COLO829 (cell line): ENCODE data around the gene CAVIN1.
"Not testable (repeated sequence)": the region's sequence is repeated elsewhere in the genome, so short reads cannot be mapped to it uniquely, and the experiment has no call there.

Experiments
- DNase-seq: peaks from one replicate; pipeline ENCODE4 v3.0.0; 2012; ENCODE audit warnings: low spot score

CAVIN1 gene

DNA sequence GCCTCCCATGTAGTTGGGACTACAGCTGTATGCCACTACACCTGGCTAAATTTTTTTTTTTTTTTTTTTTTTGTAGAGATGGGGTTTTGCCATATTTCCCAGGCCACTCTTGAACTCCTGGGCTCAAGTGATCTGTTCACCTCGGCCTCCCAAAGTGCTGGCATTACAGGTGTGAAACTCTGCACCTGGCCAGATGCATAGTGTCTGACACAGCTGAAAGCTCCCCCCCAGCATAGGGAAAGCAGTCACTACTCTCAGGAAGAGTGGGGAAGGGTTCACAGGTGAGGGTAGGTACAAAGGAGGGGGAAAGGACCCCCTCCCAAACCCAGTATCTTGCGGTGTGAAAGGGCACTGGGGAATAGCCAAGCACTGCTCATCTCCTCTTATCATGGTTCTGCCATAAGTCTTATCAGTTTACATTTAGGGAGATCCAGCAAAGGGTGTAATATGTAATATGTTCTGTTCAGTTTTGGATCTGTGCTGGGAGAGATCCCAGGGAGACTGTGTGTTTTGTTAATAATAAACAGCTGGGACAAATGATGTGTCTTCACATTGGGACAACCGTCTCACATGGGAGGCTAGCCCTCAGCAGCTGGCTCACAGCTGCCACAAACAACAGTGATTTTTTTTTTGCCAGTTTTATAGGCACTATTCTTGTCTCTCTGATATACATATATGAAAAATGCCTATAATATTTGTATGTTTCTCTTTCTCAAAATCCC, 6.8 kb upstream of the CAVIN1 start:
- no peak for DNase-seq

DNA sequence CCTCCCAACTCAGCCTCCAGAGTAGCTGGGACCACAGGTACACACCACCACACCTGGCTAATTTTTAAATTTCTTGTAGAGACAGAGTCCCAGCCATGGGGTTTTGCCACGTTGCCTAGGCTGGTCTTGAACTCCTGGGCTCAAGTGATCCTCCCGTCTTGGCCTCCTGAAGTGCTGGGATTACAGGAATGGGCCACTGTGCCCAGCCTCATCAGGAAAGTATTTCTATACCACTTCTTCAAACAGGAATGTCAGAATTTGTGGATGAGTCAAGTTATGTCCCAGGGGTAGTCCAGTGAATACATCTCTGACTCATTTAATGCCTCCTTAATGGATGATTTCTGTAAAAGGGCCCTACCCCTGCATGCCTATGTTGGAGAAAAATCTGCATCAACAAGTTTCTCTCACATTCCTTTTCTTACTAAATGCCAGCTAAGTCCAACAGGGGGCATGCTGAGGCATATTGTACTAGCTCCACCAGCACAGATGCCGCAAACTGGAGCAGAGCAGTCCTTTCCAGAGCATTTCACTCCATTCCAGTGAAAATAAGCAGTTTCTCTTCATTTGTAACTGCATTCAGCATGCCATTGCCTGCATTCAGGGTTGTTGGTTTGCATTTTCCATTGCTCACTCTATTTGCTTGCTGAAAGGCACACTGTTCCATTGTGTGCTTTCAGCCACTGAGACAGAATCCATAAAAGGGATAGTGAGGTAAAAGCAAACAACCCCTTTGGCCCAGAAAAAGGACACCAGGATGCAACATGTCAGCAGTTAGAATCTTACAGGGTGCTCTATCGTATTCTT, 5.3 kb upstream of the CAVIN1 start:
- DNase-seq = peak; percentile 87

DNA sequence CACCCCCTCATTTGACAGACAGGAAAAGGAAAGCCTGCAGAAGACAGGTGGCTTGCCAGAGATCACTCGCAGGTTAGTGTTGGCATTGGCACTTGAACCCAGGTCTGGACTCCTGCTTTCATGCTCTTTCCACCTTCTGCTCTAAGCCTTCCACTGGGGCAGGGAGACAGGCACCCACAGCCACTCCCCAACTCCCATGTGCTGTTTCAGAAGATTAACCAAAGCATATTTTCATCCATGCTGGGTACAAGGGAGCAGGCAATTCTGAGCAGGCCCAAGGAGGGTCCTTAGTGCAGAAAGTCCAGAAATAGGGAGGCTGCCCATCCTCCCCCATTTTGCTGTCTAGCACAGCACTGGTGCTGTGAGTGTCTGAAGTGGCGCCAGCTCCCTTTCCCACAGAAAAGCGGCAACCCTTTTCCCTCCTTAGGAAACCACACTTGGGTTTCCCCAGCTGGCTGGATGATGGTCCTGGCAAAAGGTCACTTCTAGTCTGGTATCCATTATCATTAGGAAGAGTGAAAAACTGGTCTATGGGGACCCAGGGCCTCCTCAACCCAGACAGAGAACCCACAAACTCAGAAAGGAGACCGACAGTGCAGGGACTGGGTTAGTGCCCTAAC, 2.0 kb upstream of the CAVIN1 start:
- DNase-seq = no peak

DNA sequence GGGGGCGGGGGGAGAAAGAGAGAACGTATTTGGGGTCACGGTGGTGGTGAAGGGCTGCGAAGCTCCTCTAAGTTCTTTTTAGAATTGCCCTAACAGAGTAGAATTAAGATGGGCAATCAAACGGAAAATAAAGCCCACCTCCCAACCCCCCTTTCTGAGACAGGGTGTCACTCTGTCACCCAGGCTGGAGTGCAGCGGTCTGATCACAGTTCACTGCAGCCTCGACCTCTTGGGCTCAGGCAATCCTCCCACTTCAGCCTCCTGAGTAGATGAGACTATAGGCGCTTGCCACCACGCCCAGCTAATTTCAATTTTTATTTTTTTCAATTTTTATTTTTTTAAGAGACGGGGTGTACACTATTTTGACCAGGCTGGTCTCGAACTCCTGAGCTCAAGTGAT, 710 bp upstream of the CAVIN1 start:
- no peak for DNase-seq

DNA sequence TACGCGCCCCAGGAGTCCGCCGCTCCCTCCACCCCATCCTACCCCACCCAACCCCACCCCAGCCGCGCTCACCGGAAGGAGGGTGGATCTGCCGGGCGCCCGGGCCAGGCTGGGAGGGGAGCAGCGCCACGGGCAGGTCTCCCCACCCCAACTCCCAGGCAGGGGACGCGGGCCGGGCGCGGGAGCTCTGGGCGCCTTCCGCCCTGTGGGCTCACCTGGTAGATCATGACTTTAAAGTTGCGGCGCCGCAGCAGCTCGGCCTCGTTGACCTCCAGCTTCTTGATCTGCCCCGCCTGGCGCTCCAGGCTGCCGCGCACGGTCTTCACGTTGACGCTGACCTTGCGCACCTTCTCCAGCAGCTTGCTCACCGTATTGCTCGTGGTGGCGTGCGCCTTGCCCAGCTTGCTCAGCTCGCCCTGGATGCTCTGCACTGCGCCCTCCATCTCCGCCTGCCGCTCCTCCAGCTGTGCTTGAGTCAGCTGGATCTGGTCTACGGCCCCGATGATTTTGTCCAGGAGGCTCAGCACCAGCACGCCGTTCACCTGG, 571 bp downstream of the CAVIN1 start:
- DNase-seq = no peak

DNA sequence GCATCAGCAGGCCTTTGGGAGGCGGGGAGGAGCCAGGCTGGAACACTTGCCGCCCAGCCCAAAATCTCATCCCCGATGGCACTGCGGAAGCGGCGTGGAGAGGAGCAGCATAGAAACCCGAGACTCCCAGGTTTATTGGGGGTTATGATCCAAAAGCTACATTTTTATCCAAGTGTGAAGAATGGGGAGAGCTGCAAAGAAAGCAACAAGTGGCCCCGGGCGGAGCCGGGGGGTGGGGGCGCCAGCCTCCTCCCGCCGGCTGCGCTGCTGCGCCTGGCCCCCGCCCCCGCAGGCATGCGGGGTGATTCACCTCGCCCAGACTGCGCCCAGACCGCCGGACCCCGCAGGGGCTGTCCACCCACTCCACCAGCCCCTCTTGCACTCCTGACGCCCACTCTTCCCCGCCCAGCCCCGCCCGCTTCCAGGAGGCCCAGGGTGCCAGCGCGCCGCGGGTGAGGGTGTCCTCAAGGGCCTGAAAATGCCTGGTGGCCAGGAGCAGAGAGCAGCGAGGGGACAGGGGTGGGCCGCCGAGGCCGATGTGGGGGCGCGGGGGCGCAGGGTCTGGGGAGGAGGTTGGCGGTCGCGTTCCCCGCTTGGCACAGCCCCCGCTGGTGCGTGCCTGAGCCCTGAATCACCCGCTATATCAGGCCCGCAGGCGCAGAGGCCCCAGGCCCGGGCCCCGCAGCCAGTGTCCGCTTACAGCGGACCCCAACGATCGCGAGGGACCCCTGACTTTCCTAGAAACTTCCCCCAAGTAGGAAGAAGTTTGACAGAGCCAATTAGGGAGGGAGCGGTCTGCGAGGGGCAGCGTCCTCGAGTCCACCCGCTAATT, 1.3 kb downstream of the CAVIN1 start:
- DNase-seq = no peak

DNA sequence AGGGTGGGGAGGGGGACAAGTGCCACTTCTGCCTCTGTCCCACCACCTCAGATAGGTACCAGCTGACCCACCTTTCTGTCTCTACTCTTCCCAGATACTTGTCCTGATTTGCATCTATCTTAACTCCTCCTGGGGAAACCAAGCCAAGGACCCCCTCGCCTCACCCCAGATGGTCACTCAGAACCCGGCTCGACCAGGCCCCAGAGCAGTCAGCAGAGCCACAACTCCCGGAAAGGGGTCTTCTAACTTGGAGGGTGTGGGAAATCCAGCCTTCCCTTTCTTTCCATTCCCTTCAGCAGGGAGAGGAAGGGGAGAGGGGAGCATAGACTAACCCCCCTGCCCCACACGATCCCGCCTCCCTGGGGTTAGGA, 1.9 kb downstream of the CAVIN1 start:
- no peak for DNase-seq

DNA sequence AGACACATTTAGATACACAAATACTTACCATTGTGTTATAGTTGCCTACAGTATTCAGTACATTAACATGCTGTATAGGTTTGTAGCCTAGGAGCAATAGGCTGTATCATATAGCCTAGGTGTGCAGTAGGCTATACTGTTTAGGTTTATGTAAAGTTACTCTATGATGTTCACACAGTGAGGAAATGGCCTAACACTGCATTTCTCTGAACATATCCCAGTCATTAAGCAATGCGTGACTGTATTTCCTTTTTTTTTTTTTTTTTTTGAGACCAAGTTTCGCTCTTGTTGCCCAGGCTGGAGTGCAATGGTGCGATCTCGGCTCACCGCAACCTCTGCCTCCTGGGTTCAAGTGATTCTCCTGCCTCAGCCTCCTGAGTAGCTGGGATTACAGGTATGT, 5.1 kb downstream of the CAVIN1 start:
- not testable (repeated sequence) for DNase-seq

DNA sequence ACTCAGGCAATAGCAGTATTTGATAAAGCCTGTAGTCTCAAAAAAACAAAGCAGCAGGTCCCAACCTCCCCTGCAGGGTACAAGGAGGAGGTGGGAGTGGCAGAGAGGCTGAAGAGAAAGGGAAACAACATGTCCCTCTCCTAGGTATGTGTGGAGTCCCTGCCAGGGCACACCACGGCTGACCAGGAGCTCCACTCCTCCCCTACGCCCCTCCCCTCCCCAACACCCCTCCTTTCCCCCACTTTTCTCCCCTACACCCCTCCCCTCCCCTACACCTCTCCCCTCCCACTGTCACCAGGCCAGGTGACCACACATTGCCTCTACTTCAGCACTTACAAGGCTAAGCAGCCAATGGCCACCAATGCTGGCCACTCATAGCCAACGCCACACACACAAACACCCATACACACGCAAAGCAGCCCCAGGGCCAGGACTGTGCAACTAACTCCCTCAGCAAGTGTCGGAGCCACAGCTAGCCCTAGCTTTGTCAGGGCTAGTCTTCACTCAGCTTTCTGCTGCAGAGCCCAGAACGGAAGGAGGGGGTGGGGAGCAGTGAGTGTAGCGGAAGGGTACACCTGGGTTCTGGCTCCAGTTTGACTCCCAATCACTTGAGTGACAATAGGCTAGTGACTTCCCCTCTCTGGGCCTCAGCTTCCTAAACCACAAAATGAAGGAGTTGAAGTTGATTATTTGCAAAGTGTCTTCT, 8.2 kb downstream of the CAVIN1 start:
- DNase-seq = no peak

DNA sequence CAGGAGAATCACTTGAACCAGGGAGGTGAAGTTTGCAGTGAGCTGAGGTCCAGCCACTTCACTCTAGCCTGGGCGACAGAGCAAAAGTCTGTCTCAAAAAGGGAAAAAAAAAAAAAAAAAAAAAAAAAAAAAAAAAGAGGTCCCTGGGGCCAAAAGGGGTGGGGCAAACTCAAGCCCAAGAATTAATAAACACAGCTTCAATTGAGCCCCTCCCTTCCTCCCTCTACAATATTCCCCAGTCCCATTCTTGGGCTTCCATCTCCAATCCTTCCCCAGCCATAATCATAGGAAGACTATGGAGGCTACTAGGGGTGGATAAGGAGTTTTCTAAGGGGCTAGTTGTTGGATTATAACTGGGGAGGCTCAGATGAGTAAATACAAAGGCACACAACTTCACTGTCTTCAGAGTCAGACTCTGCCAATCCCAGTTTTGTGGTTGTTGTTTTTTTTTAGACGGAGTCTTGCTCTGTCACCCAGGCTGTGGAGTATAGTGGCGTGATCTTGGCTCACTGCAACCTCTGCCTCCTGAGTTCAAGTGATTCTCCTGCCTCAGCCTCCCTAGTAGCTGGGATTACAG, 9.5 kb downstream of the CAVIN1 start:
- DNase-seq = no peak

DNA sequence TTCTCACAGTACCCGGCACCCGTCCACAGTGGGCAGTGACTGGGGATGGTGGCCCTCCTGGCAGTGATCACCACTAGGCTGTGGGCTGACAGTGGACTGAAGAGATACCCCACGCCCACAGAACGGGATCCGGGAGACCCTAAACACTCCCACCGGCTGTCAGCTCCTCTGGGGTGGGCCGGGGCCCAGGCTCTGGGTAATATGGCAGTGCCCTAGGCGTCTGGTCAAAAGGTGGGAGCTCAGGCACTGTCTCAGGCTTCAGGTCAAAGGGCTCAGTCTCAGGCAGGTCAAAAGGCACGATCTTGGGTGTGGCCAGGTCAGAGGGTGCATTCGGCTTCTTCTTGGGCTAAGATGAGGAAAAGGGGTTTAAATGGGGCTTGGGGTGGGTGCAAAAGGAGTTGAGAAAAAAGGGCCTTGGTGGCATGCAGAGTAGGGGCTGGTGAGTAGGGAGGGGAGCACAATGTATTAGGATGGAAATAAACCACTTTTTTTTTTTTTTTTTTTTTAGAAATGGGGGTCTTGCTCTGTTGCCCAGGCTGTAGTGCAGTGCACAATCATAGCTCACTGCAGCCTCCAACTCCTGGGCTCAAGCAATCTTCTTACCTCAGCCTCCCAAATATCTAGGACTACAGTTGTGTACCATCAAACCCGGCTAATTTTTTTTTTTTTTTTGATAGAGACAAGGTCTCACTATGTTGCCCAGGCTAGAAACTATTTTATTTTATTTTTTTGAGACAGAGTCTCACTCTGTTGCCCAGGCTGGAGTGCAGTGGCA, 11.0 kb downstream of the CAVIN1 start:
- no peak for DNase-seq

DNA sequence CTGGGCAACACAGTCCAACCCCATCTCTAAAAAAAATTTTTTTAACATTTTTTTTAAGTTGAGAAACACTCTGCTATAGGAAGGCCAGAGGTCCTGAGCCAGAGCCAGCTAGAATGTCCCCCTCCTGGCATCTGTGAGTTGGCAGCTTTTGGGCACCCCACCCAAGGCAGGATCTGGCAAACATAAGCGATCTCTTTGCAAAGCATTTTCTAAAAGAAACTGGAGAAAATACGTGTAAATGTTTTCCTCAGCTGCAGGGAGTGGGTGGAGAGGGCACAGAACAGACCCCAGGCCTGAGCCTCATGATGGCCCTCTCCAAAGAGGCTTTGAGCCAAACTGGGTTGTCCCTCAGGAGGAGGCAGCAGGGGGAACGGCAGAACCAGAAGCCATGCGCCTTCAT, 11.7 kb downstream of the CAVIN1 start:
- DNase-seq = no peak

DNA sequence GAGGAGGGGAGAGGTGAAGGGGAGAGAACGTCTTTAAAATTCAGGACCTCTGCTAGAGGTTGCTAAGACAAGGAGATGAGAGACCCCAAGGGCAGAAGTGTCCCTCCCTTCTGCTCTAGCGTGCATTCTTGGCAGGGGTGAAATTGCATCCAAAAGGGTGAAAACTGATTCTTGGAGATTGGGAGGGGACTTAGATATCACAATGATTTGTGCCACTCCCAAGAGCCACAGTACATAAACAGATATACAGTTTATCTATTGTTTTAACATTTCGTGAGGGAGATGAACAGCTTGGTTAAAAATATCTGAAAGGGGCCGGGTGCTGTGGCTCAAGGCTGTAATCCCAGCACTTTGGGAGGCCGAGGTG, 12.8 kb downstream of the CAVIN1 start:
- no peak for DNase-seq

DNA sequence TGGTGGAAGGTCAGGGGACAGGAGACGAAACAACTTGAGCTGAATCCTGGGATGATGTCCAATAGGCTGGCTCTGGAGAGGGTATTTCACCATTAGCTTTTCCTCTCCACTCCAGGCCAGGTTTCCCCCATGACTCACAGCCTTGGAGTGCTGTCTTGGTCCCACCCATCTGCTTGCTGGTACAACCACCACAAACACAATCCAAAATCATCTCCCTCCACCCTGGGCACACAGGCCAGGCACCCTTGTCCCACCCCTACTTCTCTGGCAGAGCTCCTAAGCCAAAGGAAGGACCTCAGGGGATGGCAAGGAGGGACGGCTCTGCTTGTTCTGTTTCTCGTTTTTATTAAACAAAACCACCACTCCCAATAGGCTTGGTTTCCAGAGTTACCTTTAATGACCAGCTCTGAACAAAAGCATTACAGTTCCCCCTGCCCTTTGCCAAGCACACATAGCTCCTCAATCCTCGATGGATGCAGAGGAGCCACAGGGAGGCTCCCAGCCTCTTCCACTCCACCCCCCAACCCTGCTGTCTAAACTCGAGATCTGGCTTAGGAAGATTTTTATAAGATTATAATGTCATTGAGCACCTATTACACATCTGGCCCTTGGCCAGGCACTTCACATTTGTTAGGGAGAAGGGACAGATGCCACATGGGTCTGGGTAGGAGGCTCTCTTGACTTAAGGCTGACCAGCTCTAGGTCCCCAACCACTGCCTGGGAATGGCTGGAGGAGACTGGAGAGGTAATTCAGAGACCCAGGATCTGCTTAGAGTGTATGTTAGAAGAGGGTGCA, 13.3 kb downstream of the CAVIN1 start:
- DNase-seq = peak; percentile 68

DNA sequence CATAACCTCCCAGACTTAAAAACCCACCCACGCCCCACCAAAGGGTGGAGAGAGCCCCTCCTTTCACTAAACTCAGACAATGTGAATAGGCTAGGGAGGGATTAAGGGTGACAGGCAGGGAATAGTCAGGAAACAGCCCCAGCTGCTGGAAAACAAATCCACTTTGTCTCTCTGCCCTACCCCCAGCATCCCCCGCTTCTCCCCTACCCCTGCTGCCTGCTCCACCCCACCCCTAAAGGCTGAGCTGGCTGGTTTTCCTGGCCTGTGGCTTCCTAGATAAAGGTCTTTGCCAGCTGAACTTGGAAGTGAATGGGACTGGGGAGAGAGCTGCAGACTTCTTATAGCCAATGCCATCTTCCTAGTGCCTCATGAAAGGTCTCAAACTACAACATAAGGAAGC, 15.0 kb downstream of the CAVIN1 start:
- peak; percentile 58 for DNase-seq

DNA sequence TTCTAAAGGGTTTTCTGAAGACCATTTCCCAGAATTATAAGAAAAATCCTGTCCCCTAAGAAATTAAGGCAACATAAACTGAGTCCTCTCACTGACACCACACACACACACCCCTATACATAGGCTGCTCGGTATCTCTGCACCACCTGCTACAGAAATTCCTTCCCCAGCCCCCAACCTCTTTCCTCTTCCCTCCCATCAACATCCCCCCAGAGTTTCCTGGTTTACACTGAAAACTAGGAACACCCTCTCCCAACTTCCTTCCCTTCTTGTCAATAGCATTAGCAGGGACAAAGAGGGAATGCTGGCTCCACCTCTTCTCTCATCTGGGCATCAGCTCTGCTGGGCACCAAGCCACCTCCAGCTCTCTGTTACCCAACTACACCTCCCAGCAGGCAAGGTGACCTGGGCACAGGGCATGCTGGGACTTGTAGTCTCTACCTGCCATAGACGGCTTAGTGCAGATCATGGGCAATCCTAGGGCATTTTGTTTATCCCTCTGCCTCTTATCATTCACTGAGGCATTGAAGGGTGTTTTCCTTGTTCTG, 15.7 kb downstream of the CAVIN1 start:
- peak; percentile 82 for DNase-seq

DNA sequence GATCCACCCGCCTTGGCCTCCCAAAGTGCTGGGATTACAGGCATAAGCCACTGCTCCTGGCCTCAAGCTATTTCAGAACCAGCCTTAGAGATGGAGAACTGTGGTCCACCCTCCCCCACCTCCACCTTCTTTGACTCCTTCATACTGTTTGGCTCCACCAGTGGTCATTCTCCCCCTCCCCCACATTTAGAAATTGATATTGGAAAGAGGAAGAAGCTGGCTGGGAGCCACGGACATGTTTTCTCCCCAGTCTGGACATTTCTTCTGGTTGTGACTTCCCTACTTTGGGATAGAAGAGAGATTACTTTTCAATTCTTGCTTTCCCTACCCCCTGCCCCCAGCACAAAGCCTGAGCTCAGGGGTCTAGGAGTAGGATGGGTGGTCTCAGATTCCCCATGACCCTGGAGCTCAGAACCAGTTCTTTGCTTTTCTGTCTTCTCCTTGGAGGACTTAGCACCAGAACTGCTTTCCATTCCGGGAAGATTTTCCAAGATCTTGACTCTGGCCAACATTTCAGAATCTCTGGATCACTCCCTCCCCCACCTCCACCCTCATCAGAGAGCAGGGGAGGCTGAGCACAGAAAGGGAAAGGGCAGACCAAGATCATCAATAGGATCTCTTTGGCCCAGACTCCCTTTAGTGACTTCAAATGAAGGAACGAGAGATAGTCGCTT, 16.3 kb downstream of the CAVIN1 start:
- no peak for DNase-seq

DNA sequence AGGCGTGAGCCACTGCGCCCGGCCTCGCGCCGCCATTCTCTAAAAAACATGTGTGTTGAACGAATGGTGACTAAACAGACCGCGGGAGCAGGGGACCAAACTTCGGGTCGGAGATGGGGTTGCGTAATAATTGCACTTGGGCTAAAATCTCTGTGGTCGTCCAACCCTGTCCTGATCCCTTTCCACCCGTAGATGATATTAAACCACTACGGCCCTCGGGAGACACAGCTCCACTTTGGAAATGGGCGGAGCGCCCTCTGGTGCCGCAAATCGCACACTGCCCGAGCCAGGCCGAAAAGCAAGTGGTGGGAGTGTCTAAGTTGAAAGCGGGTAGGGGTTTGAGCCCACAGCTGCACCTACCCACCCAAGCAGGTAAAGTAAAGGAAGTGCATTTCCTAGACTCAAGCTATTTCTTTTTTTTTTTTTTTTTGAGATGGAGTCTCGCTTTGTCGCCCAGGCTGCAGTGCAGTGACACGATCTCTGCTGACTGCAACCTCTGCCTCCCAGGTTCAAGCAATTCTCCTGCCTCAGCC, 17.0 kb downstream of the CAVIN1 start:
- peak; percentile 73 for DNase-seq
